GM18502 (cell line): ENCODE results near the gene FLOT2.
A peak's percentile ranks its signal among the peaks of the same experiment; 100 is the strongest.
"Not testable (repeated sequence)": the region's sequence is repeated elsewhere in the genome, so short reads cannot be mapped to it uniquely, and the experiment has no call there.

ENCODE experiments used
- ATAC-seq: cut with Tn5 transposase; IDR thresholded peaks from one replicate; pipeline ENCODE4 v1.9.1; 2021; ENCODE audit warnings: mild to moderate bottlenecking; ENCODE audit not compliant: unreplicated experiment, poor library complexity

The FLOT2 gene

DNA sequence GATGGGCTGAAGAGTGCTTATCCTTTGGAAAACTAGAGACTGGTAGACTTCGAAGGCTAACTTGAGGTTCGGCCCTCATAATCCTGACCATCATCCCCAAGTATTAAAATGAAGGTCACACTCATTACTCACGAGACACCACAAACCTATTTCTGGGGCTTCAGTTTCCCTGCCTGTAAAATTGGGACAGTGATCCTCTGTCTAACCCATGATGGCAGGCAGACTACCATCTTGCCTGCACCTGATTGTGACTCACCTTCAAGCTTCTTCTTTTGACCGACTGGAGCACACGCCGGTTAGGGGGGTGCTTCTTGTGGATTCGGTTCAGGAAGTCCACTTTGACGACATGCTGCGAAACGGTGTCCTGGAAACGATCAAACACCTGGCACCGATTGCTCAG lies 19.5 kb upstream of the FLOT2 start:
- ATAC-seq, result no peak

DNA sequence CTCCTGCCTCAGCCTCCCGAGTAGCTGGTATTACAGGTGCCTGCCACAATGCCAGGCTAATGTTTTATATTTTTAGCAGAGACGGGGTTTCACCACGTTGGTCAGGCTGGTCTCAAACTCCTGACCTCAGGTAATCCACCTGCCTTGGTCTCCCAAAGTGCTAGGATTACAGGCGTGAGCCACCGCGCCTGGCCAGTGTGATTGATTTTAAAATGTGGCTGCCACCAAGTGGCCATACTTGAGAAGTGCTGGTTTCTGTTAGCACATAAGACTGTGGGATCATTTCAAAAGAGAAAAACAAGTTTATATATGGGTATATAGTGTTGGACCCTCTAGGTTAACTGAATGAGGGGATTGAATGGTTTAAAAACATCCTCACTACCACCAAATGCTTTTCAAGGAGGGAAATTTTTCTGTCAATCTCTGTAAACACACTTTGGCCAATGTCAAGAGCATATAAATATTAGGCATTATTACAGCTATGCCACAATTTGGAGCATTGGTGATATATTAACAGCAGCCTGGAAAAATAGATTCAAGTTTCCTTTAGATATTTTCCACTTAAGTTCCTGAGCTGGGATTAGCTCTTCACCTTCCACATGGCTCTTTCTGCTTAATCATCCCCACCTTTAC lies 18.9 kb upstream of the FLOT2 start:
- no peak for ATAC-seq

DNA sequence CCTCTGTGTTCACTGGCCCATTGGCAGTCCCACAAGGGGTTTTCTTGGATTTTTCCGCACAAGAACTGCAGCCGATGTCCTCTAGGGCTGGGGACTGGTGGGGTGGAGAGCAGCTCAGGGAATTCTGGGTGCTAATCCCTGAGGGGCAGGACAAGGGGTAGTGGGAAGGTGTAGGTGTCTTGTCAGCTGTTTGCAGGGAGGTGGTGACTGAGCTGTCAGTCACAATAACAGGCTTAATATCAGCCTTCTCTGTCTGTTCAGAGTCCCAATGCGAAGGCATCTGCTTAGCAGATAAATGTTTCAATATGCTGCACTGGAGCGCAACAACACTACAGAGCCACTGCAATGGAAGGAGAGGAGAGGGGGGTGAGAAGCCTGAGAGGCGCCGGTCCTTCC lies 15.4 kb upstream of the FLOT2 start:
- ATAC-seq, result no peak

DNA sequence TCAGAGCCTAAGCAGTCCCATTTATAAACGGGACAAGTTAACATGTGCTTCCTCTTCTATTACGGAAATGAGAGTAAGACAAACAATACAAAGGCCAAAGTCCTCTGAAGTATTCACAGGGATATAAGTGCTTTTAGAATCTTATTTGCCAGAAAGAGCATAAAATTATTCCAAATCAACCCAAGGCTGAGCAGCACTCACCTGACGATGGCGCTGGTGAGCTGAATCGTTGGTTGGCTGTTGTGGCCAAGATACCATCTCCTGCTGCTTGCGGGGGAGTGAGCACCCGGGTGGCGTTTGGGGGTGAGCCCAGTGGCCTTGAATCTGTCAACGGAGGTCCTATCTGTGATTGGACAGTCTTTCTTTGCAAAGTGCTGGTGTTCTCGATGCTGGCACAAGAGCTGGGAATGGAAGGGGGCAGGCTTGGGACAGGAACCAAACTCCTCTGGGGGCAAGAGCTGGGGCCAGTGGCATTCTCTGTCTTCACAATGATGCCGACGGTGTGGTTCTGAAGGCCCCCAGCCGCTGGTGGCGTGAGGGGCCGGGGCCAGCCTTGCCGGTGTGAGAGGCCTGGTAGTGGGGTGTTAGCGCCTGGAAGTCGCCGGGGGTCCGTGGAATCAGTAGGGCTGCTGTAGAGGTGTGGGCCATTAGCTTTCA lies 14.9 kb upstream of the FLOT2 start:
- no peak for ATAC-seq

DNA sequence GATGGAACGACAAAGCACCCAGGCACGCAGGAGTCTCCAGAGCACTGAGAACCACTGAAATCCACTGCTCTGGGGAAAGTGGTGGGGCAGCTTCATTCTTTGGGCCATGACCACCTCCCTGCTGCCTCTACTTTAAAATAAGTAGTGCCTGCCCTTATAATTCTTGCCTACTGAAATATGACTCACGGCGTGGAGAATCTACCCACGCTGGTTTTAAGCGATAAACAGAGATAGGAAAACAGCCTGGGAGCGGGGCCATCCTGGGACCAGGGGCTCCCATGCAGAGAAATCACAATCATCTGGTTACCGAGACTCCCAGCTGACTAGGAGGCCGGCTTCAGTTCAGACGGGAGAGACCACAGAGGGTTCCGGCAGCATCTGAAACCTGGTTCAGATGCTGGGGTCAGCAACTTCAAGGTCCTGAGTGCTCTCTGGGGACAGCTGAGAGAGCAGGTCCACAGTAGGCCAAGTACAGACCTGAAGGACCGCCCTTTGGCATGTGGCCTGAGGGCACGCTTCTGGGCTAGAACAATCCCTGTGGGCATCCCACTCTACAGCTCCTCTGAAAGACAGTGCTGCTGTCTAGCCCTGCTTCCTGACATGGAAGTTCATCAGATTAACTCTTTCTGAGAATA lies 14.0 kb upstream of the FLOT2 start:
- no peak for ATAC-seq

DNA sequence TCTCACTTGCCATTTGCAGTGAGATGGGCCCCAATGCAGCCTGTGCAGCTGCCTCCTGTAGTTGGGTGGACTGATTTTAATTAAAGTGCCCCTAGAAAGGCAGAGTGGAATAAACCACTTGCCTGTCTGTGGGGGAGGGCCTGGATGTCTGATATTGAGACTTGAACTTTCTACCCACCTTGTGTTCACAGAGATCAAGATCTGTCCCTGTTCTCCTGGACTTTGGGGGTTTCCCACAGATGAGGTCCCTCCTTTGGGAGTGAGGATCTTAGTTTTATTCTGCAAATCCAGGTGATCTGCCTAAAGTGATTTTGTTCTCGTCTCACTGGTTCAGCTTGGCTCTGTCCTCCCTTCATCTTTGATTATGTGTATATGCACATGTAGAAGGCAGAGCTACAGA lies 13.0 kb upstream of the FLOT2 start:
- no peak for ATAC-seq

DNA sequence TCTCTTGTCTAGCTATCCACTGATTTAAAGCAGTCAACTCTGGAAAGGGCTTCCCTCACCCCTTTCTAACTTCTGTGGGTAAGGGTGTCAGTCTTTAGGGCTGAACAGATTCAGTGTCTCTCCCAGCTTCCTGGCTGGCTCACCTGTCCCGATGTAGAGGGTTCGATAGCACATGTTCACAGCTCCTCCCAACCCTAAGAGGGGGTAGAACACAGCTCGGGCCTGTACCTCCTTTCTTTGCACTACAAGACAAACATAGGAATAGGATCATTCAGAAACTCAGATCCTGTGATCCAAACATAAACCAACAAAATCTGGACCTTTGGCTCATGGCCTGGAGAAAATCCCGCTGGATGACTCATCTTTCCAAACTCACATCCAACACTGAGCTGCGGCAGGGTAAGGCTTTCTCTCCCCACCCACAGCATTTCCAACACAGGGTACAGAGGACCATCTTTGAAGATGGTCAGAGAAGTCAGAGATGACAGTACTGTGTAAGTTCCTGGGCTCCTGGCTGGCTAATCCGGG lies 11.2 kb upstream of the FLOT2 start:
- no peak for ATAC-seq

DNA sequence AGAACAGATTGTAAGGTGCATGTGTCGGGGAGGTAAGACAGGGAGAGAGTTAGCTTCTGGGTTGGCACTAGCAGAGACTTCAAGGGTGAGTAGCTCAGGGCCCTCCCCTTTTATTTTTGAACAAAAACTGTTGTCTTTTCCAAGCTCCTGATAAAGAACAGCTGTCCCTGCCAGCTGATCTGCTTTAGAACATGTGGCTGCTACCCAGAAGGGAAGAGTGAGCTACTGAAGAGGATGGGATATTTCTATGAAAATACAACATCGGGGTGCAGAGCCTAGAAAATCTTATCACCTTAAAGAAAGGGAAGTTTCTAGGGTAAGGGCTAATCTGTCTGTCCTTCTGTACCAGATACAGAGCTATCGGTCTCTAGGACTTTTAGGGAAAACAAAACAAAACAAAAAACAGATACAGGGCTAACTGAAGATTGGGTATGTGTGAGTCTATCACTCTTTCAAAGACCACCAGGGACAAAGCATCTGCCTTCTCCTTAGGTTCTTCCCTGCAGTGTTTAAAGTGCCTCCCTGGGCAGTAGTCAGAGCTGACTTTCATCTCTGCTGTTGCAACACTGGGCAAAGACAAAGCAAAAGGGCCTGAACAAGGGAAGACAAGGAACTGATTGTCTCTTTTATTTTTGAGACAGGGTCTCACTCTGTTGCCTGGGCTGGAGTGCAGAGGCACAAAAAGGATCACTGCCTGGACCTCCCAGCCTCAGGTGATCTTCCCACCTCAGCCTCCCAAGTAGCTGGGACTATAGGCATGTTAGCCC lies 10.4 kb upstream of the FLOT2 start:
- no peak for ATAC-seq

DNA sequence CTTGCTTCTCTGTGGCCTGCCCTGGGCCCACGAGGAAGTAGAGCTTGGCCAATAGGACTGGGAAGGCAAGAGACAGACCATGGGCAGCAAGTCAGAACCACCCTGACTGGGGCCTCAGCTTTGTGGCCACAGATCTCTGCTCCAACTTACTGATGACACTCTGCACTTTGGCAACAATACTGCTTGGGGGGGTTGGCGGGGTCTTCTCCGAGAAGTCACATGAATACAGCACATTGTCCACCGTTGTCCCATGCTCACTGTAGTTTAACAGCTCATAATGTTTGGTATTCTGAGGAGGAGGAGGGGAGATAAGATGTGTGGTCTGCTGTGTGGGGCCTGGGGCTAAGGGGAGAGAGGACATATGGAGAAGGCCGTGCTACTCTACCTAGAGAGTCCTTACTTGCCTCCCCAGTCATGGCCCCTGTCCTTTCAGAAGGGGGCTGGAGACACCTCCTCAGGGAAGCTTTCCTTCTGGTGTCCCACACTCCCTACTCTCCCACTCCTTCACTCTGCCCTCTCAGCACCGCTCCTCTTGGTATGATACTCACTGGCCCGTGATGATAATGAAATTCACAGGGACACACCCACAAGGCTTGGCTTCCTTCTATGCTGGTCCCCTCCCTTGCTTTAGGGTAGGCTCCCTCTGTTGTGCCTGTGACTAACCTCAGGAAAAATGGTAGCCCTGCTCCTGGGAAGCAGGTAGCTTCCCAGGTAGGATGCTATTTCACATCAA lies 9.3 kb upstream of the FLOT2 start:
- no peak for ATAC-seq

DNA sequence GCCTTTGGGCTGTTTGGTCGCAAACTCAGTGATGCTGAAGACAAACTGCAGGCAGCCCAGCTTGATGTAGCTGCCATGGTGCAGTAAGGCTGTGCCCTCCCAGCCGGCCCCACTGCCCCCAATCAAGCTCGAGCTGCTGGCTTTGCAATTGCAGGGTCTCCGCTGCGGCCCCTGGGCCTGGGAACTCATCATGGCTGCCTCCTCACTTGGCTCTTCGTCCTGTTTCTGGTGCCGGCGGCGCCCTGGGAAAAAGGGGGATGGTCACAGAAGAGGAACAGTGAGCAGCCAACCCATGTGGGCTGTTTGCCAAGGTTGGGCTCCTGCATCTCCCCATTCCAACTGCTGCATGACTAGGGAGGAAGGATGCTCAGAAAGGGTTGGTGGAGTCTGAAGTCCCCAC lies 8.7 kb upstream of the FLOT2 start:
- ATAC-seq, result no peak

DNA sequence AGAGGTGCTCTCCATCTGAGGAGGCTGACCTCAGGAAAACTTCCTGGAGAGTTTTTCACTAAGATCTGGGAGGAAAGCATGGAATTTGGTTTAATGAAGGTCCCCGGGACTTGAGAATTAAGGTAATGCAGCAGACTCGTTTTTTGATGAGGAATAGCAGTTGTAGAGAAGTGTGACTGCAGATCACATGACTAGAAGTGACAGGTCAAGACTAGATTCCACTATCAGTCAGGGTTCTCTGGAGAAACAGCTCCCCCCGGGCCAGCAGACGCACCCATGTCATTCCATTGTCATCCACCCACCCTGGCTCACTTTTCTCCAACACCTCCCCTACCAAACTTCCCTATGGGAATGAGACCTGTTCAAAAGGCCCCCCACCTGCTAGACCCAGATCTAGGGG lies 7.3 kb upstream of the FLOT2 start:
- no peak for ATAC-seq

DNA sequence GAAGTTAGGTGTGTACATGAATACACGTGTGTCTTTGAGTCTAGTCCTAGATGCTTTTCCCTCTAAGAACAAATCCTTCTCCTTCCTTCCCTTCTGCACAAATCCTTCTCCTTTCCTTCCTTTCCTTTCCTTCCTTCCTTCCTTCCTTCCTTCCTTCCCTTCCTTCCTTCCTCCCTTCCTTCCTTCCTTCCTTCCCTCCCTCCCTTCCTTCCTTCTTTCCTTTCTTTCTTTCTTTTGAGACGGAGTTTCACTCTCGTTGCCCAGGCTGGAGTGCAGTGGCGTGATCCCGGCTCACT lies 6.0 kb upstream of the FLOT2 start:
- not testable (repeated sequence) for ATAC-seq

DNA sequence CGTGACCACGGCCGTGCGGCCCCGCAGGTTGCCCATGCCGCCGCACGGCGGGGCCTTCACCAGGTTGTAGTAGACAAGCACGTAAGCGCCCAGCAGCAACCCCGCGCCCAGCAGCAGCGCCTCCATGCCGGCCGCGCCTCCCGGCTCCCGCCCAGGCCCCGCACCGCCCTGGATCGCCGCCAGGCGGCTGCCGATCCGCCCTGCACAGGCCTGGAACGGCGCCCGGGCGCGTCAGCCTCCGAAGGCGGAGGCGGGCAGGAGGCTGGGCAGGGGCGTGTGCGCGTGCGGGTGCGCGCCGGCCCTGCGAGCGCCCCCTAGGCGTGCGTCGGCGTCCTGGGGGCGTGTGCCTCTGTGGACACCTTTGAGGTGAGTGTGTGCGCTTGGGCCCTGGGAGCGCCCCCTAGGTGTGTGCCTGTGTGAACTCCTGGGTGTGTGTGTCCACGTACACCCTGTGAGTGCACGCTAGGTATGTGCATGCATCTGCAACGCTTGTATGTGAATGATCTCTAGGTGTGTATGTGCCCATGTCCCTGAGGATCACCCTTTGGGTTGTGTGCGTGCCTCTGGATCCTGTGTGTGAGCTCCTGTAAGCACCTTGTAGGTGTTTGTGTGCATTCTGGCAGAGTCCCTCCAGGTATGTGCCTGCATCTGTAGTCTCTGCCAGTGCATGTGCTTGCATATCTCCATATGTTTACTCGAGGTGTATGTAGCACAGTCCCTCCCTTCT lies 5.4 kb upstream of the FLOT2 start, which contains the start of gene DHRS13:
Gene DHRS13 (minus strand): TSS at position 261 of the 727 bp plus-strand sequence. CDS start 135 bp downstream, at position 126.
- peak; percentile 86 for ATAC-seq

DNA sequence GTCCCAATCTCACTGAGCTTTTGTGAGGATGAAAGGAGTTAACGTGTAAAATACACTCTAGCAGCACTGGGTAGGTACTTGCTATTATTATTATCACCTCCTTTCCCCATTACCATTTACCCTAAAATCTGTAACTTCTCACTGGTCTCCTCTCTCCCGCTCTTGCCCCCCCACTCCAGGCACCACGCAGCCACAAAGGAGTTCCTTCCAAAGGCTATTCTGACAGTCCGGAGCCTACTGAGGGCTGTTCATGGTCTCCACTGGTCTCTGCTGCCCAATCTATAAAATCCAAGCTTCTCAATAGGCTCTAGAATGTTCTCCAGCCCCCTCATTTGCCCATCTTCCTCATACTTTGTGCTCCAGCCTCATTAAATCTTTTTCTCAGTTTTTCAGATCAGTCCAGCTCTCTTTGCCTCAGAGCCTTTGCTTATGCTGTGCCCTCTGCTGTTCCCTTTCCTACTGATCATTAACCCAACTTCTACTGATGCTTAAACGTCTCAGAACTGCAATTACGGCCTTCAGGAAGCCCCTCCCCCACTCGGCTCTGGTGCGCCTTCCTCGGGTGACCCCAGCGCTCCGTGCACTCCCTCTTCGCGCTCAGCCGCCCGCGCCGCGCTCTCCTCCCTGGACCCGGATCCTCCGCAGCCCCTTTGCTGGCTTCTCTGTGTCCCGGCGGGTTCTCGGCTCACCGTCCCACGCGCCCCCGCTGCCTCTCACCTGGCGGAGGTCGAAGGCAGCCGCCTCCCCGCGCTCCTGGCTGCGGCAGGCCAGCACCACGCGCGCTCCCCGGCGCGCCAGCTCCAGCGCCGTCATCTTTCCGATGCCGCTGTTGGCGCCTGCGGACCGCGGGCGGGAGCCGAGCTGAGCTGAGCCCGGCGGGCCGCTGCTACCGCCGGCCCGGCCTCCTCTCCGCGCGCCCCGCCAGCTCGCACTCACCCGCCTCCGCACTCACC lies 4.6 kb upstream of the FLOT2 start:
- peak; percentile 40 for ATAC-seq

DNA sequence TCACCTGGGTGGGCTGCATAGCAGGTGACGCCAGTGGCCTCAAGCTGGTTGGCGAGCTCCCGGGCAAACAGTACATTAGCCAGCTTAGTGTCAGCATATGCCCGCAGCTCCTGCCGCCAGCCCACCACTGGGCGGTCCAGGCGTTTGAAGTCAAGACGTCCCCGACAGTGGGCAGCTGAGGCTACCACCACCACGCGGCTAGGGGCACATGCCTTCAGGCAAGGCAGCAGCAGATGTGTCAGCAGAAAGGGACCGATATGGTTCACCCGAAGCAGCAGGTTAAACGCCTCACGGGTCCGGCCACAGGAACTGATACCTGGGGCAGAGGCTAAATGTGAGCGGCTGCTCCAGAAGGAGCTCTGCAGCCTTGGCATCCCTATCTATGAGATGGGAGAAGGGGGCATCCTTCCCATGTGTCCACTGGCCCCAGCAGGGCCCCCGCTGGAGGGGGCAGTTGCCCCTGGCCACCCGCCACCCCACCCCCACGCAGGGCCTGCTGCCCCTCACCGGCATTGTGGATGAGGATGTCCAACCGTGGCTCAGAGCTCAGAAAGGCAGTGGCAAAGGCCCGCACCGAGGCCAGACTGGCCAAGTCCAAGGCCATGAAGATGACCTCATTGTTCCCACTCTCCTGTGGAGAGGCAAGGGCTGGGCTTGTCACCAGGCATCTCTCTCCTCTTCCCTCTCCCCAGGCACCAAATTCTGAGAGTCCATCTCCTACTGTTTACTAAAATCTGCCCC lies 3.6 kb upstream of the FLOT2 start:
- ATAC-seq, result no peak

DNA sequence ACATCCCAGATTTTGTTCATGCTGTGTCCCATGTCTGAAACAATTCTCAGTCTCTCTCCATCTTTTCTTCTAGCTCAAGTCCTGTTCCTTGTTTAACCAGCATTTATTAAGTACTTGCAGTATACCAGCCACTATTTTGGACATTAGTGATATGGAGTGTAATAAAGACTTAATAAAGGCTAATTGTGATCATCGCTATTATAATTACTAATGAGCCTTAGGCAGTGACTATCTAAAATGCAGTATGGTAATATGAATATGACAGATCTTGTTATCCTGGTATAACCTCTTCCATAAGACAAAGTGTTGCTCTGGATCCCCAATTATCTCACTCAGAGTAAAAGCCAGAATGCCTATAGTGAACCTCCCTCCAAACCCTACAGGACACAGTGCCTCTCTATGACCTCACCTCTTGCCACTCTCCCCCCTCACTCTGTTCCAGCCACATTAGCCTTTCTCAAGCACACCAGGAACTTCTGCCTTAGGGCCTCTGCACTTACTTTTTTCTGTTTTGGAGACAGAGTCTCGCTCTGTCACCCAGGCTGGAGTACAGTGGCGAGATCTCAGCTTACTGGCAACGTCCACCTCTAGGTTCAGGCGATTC lies 1.8 kb upstream of the FLOT2 start:
- no peak for ATAC-seq

DNA sequence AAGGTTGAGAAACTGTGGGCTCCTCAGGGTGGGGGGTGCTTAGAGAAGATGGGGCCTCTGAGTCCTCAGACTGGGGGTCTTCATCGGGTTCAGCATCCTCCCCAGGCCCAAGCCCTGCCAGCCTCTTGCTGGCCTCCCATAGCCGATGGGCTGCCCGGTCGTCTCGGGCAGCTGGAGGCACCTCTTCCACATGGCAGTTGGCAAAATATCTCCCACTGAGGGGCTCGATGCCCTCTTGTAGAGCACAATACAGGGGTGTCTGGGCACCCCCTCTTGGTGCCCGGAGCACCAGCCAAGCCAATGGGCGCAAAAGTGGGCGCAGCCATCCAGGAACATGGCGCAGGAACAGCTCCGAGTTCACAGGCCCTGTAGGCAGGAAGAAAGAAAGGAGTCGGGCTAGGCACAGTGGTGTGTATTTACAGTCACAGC lies 1.0 kb upstream of the FLOT2 start:
- no peak for ATAC-seq
